Measurements from ENCODE around the gene DIAPH3.

DIAPH3 gene

GRCh38 chr13:59846845-59847620, 316.7 kb downstream of the DIAPH3 start:
- no peak overlapping the region for H2AFZ ChIP-seq (ENCODE audit: low read depth, low read length)
- no peak overlapping the region for H3K9ac ChIP-seq (ENCODE audit: low read length)
- H3K9me3 ChIP-seq (ENCODE audit: insufficient read depth, low read length): no peaks in the 10 kb centered on the region
- no peaks in the 10 kb centered on the region for H3K79me2 ChIP-seq (ENCODE audit: low read length)
- H3K4me1 ChIP-seq (ENCODE audit: low read length): no peaks in the 10 kb centered on the region
- TF ChIP-seq CTCF (IDR thresholded peaks at IDR 0.05; ENCODE audit: low read depth, low read length): no peak
- TF ChIP-seq EZH2phosphoT487 (IDR thresholded peaks at IDR 0.05; ENCODE audit: low read depth): no peak
- H4K20me1 ChIP-seq (ENCODE audit: insufficient read depth, low read length): no peaks in the 10 kb centered on the region
- H3K27ac ChIP-seq (ENCODE audit: low read length): no peak overlapping the region
- H3K4me3 ChIP-seq (ENCODE audit: low read length): no peak overlapping the region
- no peak overlapping the region for H3K4me2 ChIP-seq (ENCODE audit: low read length)
- no peaks in the 10 kb centered on the region for H3K36me3 ChIP-seq (replicated peaks; ENCODE audit: low read depth, low read length)
- no peaks in the 10 kb centered on the region for H3K27me3 ChIP-seq (ENCODE audit: low read depth, low read length)

- Histone ChIP-seq H3K4me3 (ENCODE audit: low read length) (no peak overlapping the region), H3K36me3 (replicated peaks; ENCODE audit: low read depth, low read length) (no peaks in the 10 kb centered on the region), H3K9ac (ENCODE audit: low read length) (no peak overlapping the region), H3K4me1 (ENCODE audit: low read length) (no peaks in the 10 kb centered on the region), H3K27ac (ENCODE audit: low read length) (no peak overlapping the region), H4K20me1 (ENCODE audit: insufficient read depth, low read length) (no peaks in the 10 kb centered on the region), H3K79me2 (ENCODE audit: low read length) (no peaks in the 10 kb centered on the region), H3K4me2 (ENCODE audit: low read length) (no peak overlapping the region), H3K27me3 (ENCODE audit: low read depth, low read length) (no peaks in the 10 kb centered on the region), H2AFZ (ENCODE audit: low read depth, low read length) (no peak overlapping the region), H3K9me3 (ENCODE audit: insufficient read depth, low read length) (no peaks in the 10 kb centered on the region)
- TF ChIP-seq CTCF (IDR thresholded peaks at IDR 0.05; ENCODE audit: low read depth, low read length): no peak
- TF ChIP-seq EZH2phosphoT487 (IDR thresholded peaks at IDR 0.05; ENCODE audit: low read depth): no peak
Measured at GRCh38 chr13:59843040-59843439, 320.7 kb downstream of the DIAPH3 start.

- no peak overlapping the region for H3K4me3 ChIP-seq (ENCODE audit: low read length)
- no peak overlapping the region for H3K9ac ChIP-seq (ENCODE audit: low read length)
- no peaks in the 10 kb centered on the region for H3K79me2 ChIP-seq (ENCODE audit: low read length)
- no peak for TF ChIP-seq CTCF (IDR thresholded peaks at IDR 0.05; ENCODE audit: low read depth, low read length)
- TF ChIP-seq EZH2phosphoT487 (IDR thresholded peaks at IDR 0.05; ENCODE audit: low read depth): no peak
- H3K4me1 ChIP-seq (ENCODE audit: low read length): no peaks in the 10 kb centered on the region
- H3K9me3 ChIP-seq (ENCODE audit: insufficient read depth, low read length): no peaks in the 10 kb centered on the region
- H3K4me2 ChIP-seq (ENCODE audit: low read length): no peak overlapping the region
- no peak overlapping the region for H3K27ac ChIP-seq (ENCODE audit: low read length)
- no peak overlapping the region for H2AFZ ChIP-seq (ENCODE audit: low read depth, low read length)
- no peaks in the 10 kb centered on the region for H3K36me3 ChIP-seq (replicated peaks; ENCODE audit: low read depth, low read length)
- H3K27me3 ChIP-seq (ENCODE audit: low read depth, low read length): no peaks in the 10 kb centered on the region
- H4K20me1 ChIP-seq (ENCODE audit: insufficient read depth, low read length): no peaks in the 10 kb centered on the region
Measured at GRCh38 chr13:59842507-59842906, 321.2 kb downstream of the DIAPH3 start.

GRCh38 chr13:59839186-59839585, 324.5 kb downstream of the DIAPH3 start:
- H3K9ac ChIP-seq (ENCODE audit: low read length): no peak overlapping the region
- no peaks in the 10 kb centered on the region for H4K20me1 ChIP-seq (ENCODE audit: insufficient read depth, low read length)
- H3K79me2 ChIP-seq (ENCODE audit: low read length): no peaks in the 10 kb centered on the region
- H3K4me2 ChIP-seq (ENCODE audit: low read length): no peak overlapping the region
- no peak overlapping the region for H3K4me3 ChIP-seq (ENCODE audit: low read length)
- H3K27ac ChIP-seq (ENCODE audit: low read length): no peak overlapping the region
- H3K36me3 ChIP-seq (replicated peaks; ENCODE audit: low read depth, low read length): no peaks in the 10 kb centered on the region
- H3K27me3 ChIP-seq (ENCODE audit: low read depth, low read length): no peaks in the 10 kb centered on the region
- no peak for TF ChIP-seq CTCF (IDR thresholded peaks at IDR 0.05; ENCODE audit: low read depth, low read length)
- TF ChIP-seq EZH2phosphoT487 (IDR thresholded peaks at IDR 0.05; ENCODE audit: low read depth): no peak
- no peaks in the 10 kb centered on the region for H3K4me1 ChIP-seq (ENCODE audit: low read length)
- no peak overlapping the region for H2AFZ ChIP-seq (ENCODE audit: low read depth, low read length)
- no peaks in the 10 kb centered on the region for H3K9me3 ChIP-seq (ENCODE audit: insufficient read depth, low read length)

Measured in OCI-LY3 (cell line).